GM23338 (cell line): Measurements from ENCODE around the gene TYSND1. TPM values are rescaled to one million over a fixed set of nuclear protein-coding genes. Genes with fewer than 3 reads are reported as not detected.

ENCODE experiments used
- ATAC-seq: fragments of 200-7000 bp; cut with Tn5 transposase; 3 replicates; pipeline ENCODE4 v1.9.1; 2020
- DNase-seq: peaks from one replicate; pipeline ENCODE4 v3.0.0-alpha.2; 2015; ENCODE audit warnings: low spot score
- H2AFZ ChIP-seq: fragments of 200-600 bp; sonication (generic); 2 replicates; pipeline ENCODE4 v1.8.0; 2016; ENCODE audit warnings: antibody characterized with exemption, mild to moderate bottlenecking, moderate library complexity
- H3F3A ChIP-seq: fragments of 200-600 bp; sonication (generic); replicated peaks from 2 replicates; pipeline ENCODE4 v1.8.0; 2017; ENCODE audit warnings: antibody characterized with exemption, mixed run types, low read depth
- H3K27ac ChIP-seq: fragments of 200-600 bp; sonication (generic); 2 replicates; pipeline ENCODE4 v1.6.1; 2016; ENCODE audit warnings: low read depth
- H3K27me3 ChIP-seq: fragments of 200-600 bp; sonication (generic); 2 replicates; pipeline ENCODE4 v1.8.0; 2016; ENCODE audit warnings: mild to moderate bottlenecking, mixed run types, moderate library complexity; ENCODE audit not compliant: insufficient read depth
- H3K36me3 ChIP-seq: fragments of 200-600 bp; sonication (generic); 2 replicates; pipeline ENCODE4 v1.8.0; 2016; ENCODE audit warnings: mild to moderate bottlenecking; ENCODE audit not compliant: insufficient read depth
- H3K4me1 ChIP-seq: fragments of 200-600 bp; sonication (generic); 2 replicates; pipeline ENCODE4 v1.8.0; 2016; ENCODE audit warnings: mild to moderate bottlenecking, moderate library complexity; ENCODE audit not compliant: insufficient read depth
- H3K4me2 ChIP-seq: fragments of 200-600 bp; sonication (generic); 2 replicates; pipeline ENCODE4 v1.7.1; 2017; ENCODE audit warnings: mixed run types
- H3K4me3 ChIP-seq: fragments of 200-600 bp; sonication (generic); 2 replicates; pipeline ENCODE4 v1.6.1; 2016; ENCODE audit warnings: mixed run types
- H3K79me2 ChIP-seq: fragments of 200-600 bp; sonication (generic); replicated peaks from 2 replicates; pipeline ENCODE4 v1.8.0; 2017; ENCODE audit warnings: mild to moderate bottlenecking; ENCODE audit not compliant: insufficient read depth
- H3K9me2 ChIP-seq: fragments of 200-600 bp; sonication (generic); 2 replicates; pipeline ENCODE4 v1.8.0; 2017; ENCODE audit not compliant: insufficient read depth
- H4K20me1 ChIP-seq: fragments of 200-600 bp; sonication (generic); replicated peaks from 2 replicates; pipeline ENCODE4 v1.8.0; 2017; ENCODE audit warnings: mild to moderate bottlenecking; ENCODE audit not compliant: insufficient read depth
- H3K27ac Mint-ChIP-seq: 2 replicates; pipeline ENCODE4 v1.8.0; 2020; ENCODE audit warnings: inconsistent platforms, mild to moderate bottlenecking, moderate library complexity, mixed read lengths
- H3K27me3 Mint-ChIP-seq: 3 replicates; pipeline ENCODE4 v1.8.0; 2022; ENCODE audit warnings: low read depth, mild to moderate bottlenecking, moderate library complexity, mixed read lengths, inconsistent platforms; ENCODE audit not compliant: insufficient read depth, poor library complexity
- H3K36me3 Mint-ChIP-seq: 3 replicates; pipeline ENCODE4 v1.8.0; 2021; ENCODE audit warnings: low read depth, mild to moderate bottlenecking, inconsistent platforms, moderate library complexity, mixed read lengths
- H3K4me1 Mint-ChIP-seq: 3 replicates; pipeline ENCODE4 v1.8.0; 2020; ENCODE audit warnings: mild to moderate bottlenecking, inconsistent platforms, mixed read lengths
- H3K4me3 Mint-ChIP-seq: 3 replicates; pipeline ENCODE4 v1.8.0; 2021; ENCODE audit warnings: moderate library complexity, mild to moderate bottlenecking, inconsistent platforms, mixed read lengths
- H3K9me3 Mint-ChIP-seq: 3 replicates; pipeline ENCODE4 v1.8.0; 2020; ENCODE audit warnings: moderate library complexity, mild to moderate bottlenecking, inconsistent platforms, mixed read lengths
- CREB1 ChIP-seq: fragments of 250-450 bp; sonication (Bioruptor Pico); IDR thresholded peaks from 2 replicates; pipeline ENCODE4 v1.5.0; 2020; ENCODE audit warnings: low read depth, mild to moderate bottlenecking, moderate library complexity
- EZH2 ChIP-seq: fragments of 200-600 bp; sonication (generic); IDR thresholded peaks from one replicate; pipeline ENCODE4 v1.8.0; 2017; ENCODE audit warnings: antibody characterized with exemption, mild to moderate bottlenecking, low read depth; ENCODE audit not compliant: unreplicated experiment
- EZH2phosphoT487 ChIP-seq: fragments of 200-600 bp; sonication (generic); IDR thresholded peaks from one replicate; pipeline ENCODE4 v1.8.1; 2018; ENCODE audit warnings: antibody characterized with exemption; ENCODE audit not compliant: unreplicated experiment
- JUNB ChIP-seq: IDR thresholded peaks from one replicate; pipeline ENCODE4 v1.6.1; 2016; ENCODE audit warnings: antibody characterized with exemption; ENCODE audit not compliant: unreplicated experiment
- NANOG ChIP-seq: IDR thresholded peaks from 2 replicates; pipeline ENCODE4 v1.6.1; 2016; ENCODE audit warnings: antibody characterized with exemption, borderline replicate concordance
- POLR2AphosphoS5 ChIP-seq: IDR thresholded peaks from 2 replicates; pipeline ENCODE4 v1.6.1; 2016; ENCODE audit warnings: antibody characterized with exemption, low read depth
- STAT1 ChIP-seq: IDR thresholded peaks from one replicate; pipeline ENCODE4 v1.6.1; 2016; ENCODE audit warnings: antibody characterized with exemption; ENCODE audit not compliant: unreplicated experiment
- ZNF114 ChIP-seq: fragments of 250-450 bp; sonication (Bioruptor Pico); IDR thresholded peaks from 2 replicates; pipeline ENCODE4 v1.5.0; 2020; ENCODE audit warnings: mild to moderate bottlenecking, moderate library complexity
- ZNF331 ChIP-seq: fragments of 250-450 bp; sonication (Bioruptor Pico); IDR thresholded peaks from 2 replicates; pipeline ENCODE4 v1.5.0; 2020; ENCODE audit warnings: low read depth, mild to moderate bottlenecking, moderate library complexity
- polyA plus RNA-seq: library from polyadenylated mRNA; unstranded; fragments of >200 nt; fragmentation: Nextera tagmentation; extraction: Ambion mirVana; gene quantifications from 2 replicates; pipeline ENCODE4 v1.2.1, GENCODE V29; 2016
- total RNA-seq: library from RNA; depleted of rRNA; stranded (reverse); fragments of >200 nt; shearing (Covaris generic); gene quantifications from 2 replicates; pipeline ENCODE4 v1.2.3, GENCODE V29; 2014
- TF ChIP-seq, protein P1 (sequence below): IDR thresholded peaks from 2 replicates; pipeline ENCODE4 v1.6.1; 2016; ENCODE audit warnings: antibody characterized with exemption
- TF ChIP-seq, protein P2 (sequence below): IDR thresholded peaks from one replicate; pipeline ENCODE4 v1.6.1; 2018; ENCODE audit warnings: antibody characterized with exemption; ENCODE audit not compliant: unreplicated experiment
- TF ChIP-seq, protein P3 (sequence below), 2 experiments: fragments of 200-600 bp in 1 of 2; sonication (generic) in 1 of 2; conservative IDR thresholded peaks; 2 replicates each; pipeline versions ENCODE4 v1.5.1 to v1.6.1; 2016 to 2017; ENCODE audit warnings: antibody characterized with exemption in 2 of 2, low read depth in 2 of 2, mild to moderate bottlenecking in 2 of 2, moderate library complexity in 1 of 2
- TF ChIP-seq, protein P4 (sequence below): fragments of 250-450 bp; sonication (Bioruptor Pico); IDR thresholded peaks from 2 replicates; pipeline ENCODE4 v1.5.0; 2020; ENCODE audit warnings: mild to moderate bottlenecking, moderate library complexity

TYSND1 gene
- total and polyA plus RNA-seq, 2 experiments from 2014 or later: 5.2 to 19.5 TPM

DNA sequence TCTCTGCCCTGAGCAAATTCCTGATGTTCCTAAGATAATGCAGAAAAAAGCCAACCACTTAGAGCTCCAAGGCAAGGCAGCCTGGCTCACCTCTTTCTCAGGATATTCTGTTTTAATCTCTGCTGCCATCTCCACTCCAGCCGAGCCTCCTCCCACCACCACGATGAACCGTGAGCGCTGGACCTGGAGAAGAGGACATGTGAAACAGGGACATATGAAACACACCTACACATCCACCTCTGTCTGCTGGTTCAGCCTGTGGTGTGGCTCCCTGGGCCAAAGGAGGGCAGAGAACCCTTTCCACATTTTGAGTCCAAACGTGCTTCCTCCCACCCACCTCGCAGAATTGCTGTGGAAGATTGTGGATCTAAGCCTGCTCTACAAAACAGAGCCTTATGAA lies 26.1 kb downstream of the TYSND1 start:
- H3K4me3 ChIP-seq: no peak overlapping the region
- Mint-ChIP-seq H3K27me3 (peaks cover 13% of the 10 kb centered on the region), H3K36me3 (peaks cover 3% of the 10 kb centered on the region; the same call in 1 of the 3 replicates), H3K27ac (no peak overlapping the region), H3K4me3 (no peak overlapping the region), H3K9me3 (peaks cover 3% of the 10 kb centered on the region; the same call in 1 of the 3 replicates), H3K4me1 (peaks cover 3% of the 10 kb centered on the region; the same call in 1 of the 3 replicates)
- H3K4me2 ChIP-seq: no peak overlapping the region
- no peaks in the 10 kb centered on the region for H3K79me2 ChIP-seq
- H3K9me2 ChIP-seq: no peaks in the 10 kb centered on the region
- no peak for ATAC-seq
- no peaks in the 10 kb centered on the region for H4K20me1 ChIP-seq
- no peak overlapping the region for H2AFZ ChIP-seq
- H3K27ac ChIP-seq: no peak overlapping the region
- no peaks in the 10 kb centered on the region for H3F3A ChIP-seq
- no peaks in the 10 kb centered on the region for H3K27me3 ChIP-seq
- H3K4me1 ChIP-seq: no peaks in the 10 kb centered on the region
- DNase-seq: no peak
- TF ChIP-seq EZH2phosphoT487: no peak
- TF ChIP-seq STAT1: no peak
- TF ChIP-seq CREB1: no peak
- no peak for TF ChIP-seq POLR2AphosphoS5
- TF ChIP-seq, protein P1, sequence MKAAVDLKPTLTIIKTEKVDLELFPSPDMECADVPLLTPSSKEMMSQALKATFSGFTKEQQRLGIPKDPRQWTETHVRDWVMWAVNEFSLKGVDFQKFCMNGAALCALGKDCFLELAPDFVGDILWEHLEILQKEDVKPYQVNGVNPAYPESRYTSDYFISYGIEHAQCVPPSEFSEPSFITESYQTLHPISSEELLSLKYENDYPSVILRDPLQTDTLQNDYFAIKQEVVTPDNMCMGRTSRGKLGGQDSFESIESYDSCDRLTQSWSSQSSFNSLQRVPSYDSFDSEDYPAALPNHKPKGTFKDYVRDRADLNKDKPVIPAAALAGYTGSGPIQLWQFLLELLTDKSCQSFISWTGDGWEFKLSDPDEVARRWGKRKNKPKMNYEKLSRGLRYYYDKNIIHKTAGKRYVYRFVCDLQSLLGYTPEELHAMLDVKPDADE: no peak
- TF ChIP-seq, protein P2, sequence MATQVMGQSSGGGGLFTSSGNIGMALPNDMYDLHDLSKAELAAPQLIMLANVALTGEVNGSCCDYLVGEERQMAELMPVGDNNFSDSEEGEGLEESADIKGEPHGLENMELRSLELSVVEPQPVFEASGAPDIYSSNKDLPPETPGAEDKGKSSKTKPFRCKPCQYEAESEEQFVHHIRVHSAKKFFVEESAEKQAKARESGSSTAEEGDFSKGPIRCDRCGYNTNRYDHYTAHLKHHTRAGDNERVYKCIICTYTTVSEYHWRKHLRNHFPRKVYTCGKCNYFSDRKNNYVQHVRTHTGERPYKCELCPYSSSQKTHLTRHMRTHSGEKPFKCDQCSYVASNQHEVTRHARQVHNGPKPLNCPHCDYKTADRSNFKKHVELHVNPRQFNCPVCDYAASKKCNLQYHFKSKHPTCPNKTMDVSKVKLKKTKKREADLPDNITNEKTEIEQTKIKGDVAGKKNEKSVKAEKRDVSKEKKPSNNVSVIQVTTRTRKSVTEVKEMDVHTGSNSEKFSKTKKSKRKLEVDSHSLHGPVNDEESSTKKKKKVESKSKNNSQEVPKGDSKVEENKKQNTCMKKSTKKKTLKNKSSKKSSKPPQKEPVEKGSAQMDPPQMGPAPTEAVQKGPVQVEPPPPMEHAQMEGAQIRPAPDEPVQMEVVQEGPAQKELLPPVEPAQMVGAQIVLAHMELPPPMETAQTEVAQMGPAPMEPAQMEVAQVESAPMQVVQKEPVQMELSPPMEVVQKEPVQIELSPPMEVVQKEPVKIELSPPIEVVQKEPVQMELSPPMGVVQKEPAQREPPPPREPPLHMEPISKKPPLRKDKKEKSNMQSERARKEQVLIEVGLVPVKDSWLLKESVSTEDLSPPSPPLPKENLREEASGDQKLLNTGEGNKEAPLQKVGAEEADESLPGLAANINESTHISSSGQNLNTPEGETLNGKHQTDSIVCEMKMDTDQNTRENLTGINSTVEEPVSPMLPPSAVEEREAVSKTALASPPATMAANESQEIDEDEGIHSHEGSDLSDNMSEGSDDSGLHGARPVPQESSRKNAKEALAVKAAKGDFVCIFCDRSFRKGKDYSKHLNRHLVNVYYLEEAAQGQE: no peak
- TF ChIP-seq, protein P3, sequence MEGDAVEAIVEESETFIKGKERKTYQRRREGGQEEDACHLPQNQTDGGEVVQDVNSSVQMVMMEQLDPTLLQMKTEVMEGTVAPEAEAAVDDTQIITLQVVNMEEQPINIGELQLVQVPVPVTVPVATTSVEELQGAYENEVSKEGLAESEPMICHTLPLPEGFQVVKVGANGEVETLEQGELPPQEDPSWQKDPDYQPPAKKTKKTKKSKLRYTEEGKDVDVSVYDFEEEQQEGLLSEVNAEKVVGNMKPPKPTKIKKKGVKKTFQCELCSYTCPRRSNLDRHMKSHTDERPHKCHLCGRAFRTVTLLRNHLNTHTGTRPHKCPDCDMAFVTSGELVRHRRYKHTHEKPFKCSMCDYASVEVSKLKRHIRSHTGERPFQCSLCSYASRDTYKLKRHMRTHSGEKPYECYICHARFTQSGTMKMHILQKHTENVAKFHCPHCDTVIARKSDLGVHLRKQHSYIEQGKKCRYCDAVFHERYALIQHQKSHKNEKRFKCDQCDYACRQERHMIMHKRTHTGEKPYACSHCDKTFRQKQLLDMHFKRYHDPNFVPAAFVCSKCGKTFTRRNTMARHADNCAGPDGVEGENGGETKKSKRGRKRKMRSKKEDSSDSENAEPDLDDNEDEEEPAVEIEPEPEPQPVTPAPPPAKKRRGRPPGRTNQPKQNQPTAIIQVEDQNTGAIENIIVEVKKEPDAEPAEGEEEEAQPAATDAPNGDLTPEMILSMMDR (conservative IDR thresholded peaks at IDR 0.05; ENCODE audit: low read depth in 2 of 2): no peak
- no peak for TF ChIP-seq ZNF114 (CRISPR knock-in tag)
- TF ChIP-seq NANOG: no peak
- no peak for TF ChIP-seq JUNB
- TF ChIP-seq ZNF331 (CRISPR knock-in tag): no peak
- no peak for TF ChIP-seq EZH2
- TF ChIP-seq, protein P4, sequence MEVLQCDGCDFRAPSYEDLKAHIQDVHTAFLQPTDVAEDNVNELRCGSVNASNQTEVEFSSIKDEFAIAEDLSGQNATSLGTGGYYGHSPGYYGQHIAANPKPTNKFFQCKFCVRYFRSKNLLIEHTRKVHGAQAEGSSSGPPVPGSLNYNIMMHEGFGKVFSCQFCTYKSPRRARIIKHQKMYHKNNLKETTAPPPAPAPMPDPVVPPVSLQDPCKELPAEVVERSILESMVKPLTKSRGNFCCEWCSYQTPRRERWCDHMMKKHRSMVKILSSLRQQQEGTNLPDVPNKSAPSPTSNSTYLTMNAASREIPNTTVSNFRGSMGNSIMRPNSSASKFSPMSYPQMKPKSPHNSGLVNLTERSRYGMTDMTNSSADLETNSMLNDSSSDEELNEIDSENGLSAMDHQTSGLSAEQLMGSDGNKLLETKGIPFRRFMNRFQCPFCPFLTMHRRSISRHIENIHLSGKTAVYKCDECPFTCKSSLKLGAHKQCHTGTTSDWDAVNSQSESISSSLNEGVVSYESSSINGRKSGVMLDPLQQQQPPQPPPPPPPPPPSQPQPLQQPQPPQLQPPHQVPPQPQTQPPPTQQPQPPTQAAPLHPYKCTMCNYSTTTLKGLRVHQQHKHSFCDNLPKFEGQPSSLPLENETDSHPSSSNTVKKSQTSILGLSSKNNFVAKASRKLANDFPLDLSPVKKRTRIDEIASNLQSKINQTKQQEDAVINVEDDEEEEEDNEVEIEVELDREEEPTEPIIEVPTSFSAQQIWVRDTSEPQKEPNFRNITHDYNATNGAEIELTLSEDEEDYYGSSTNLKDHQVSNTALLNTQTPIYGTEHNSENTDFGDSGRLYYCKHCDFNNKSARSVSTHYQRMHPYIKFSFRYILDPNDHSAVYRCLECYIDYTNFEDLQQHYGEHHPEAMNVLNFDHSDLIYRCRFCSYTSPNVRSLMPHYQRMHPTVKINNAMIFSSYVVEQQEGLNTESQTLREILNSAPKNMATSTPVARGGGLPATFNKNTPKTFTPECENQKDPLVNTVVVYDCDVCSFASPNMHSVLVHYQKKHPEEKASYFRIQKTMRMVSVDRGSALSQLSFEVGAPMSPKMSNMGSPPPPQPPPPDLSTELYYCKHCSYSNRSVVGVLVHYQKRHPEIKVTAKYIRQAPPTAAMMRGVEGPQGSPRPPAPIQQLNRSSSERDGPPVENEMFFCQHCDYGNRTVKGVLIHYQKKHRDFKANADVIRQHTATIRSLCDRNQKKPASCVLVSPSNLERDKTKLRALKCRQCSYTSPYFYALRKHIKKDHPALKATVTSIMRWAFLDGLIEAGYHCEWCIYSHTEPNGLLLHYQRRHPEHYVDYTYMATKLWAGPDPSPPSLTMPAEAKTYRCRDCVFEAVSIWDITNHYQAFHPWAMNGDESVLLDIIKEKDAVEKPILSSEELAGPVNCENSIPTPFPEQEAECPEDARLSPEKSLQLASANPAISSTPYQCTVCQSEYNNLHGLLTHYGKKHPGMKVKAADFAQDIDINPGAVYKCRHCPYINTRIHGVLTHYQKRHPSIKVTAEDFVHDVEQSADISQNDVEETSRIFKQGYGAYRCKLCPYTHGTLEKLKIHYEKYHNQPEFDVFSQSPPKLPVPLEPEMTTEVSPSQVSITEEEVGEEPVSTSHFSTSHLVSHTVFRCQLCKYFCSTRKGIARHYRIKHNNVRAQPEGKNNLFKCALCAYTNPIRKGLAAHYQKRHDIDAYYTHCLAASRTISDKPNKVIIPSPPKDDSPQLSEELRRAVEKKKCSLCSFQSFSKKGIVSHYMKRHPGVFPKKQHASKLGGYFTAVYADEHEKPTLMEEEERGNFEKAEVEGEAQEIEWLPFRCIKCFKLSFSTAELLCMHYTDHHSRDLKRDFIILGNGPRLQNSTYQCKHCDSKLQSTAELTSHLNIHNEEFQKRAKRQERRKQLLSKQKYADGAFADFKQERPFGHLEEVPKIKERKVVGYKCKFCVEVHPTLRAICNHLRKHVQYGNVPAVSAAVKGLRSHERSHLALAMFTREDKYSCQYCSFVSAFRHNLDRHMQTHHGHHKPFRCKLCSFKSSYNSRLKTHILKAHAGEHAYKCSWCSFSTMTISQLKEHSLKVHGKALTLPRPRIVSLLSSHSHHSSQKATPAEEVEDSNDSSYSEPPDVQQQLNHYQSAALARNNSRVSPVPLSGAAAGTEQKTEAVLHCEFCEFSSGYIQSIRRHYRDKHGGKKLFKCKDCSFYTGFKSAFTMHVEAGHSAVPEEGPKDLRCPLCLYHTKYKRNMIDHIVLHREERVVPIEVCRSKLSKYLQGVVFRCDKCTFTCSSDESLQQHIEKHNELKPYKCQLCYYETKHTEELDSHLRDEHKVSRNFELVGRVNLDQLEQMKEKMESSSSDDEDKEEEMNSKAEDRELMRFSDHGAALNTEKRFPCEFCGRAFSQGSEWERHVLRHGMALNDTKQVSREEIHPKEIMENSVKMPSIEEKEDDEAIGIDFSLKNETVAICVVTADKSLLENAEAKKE (CRISPR knock-in tag): no peak
- no peaks in the 10 kb centered on the region for H3K36me3 ChIP-seq
